ENCODE results near the gene CWF19L1. TPM values are rescaled to one million over a fixed set of nuclear protein-coding genes. Genes with fewer than 3 reads are reported as not detected.

The CWF19L1 gene
- total and polyA plus RNA-seq, 2 donors (not counting 1 experiment from before 2014, with no cell fraction given), result 16.0 to 17.3 TPM

- Histone ChIP-seq H2AFZ (ENCODE audit: low read length) (no peak overlapping the region), H3K4me3 (replicated peaks in 1 of 4; ENCODE audit: control extremely low read depth in 1 of 4, insufficient read depth in 1 of 4, low read depth in 3 of 4, low read length in 4 of 4) (no peak overlapping the region), H3K79me2 (ENCODE audit: control insufficient read depth, insufficient read depth, low read length) (no peaks in the 10 kb centered on the region), H3K4me1 (ENCODE audit: control insufficient read depth, extremely low read depth, insufficient read depth, low read length) (no peaks in the 10 kb centered on the region), H3K9ac (ENCODE audit: insufficient read depth, low read length) (no peak overlapping the region), H3K9me3 (ENCODE audit: control insufficient read depth, insufficient read depth, low read depth, low read length) (no peaks in the 10 kb centered on the region), H3K27me3 (ENCODE audit: control insufficient read depth, insufficient read depth, low read length) (no peaks in the 10 kb centered on the region), H4K20me1 (ENCODE audit: control insufficient read depth, extremely low read depth, insufficient read depth, low read length) (no peaks in the 10 kb centered on the region), H3K27ac (ENCODE audit: insufficient read depth, low read length) (no peak overlapping the region), H3K4me2 (ENCODE audit: extremely low read depth, insufficient read depth, low read length) (no peak overlapping the region), H3K36me3 (ENCODE audit: control insufficient read depth, insufficient read depth, low read length) (peaks cover 8% of the 10 kb centered on the region)
- DNase-seq (ENCODE audit: low read depth in 2 of 2), result no peak
- TF ChIP-seq EZH2 (IDR thresholded peaks at IDR 0.05; ENCODE audit: low read length, missing control alignments), result no peak
- no peak for TF ChIP-seq CTCF (conservative IDR thresholded peaks at IDR 0.05 in 1 of 2, IDR thresholded peaks at IDR 0.05 in 1 of 2; ENCODE audit: low read depth in 1 of 2, low read length in 2 of 2)
Observed at GRCh38 chr10:100201549-100201948, 65.9 kb downstream of the CWF19L1 start.

DNA sequence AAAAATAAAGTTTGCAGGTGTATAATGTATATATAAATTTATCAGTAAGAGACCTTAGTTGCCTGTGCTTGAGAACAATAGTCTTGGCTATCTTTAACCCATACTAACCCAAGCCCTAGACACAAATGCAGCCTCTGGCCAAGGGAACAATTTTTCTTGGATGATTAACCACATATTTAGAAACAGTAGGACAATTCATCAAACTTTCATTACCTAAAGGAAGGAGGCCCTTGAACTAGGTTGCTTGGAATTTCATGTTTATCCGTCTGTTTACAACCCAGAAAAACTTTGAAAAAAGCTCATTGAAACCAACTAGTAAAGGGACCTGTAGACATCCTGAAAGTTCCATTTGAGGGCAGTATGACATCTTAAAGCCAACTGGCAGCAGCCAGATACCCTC lies 72.7 kb downstream of the CWF19L1 start:
- Histone ChIP-seq H3K4me3 (replicated peaks in 1 of 4; ENCODE audit: control extremely low read depth in 1 of 4, insufficient read depth in 1 of 4, low read depth in 3 of 4, low read length in 4 of 4) (no peak overlapping the region), H3K9me3 (ENCODE audit: control insufficient read depth, insufficient read depth, low read depth, low read length) (no peaks in the 10 kb centered on the region), H3K4me2 (ENCODE audit: extremely low read depth, insufficient read depth, low read length) (no peak overlapping the region), H3K36me3 (ENCODE audit: control insufficient read depth, insufficient read depth, low read length) (peaks cover 6% of the 10 kb centered on the region), H3K27ac (ENCODE audit: insufficient read depth, low read length) (no peak overlapping the region), H3K9ac (ENCODE audit: insufficient read depth, low read length) (no peak overlapping the region), H4K20me1 (ENCODE audit: control insufficient read depth, extremely low read depth, insufficient read depth, low read length) (no peaks in the 10 kb centered on the region), H3K4me1 (ENCODE audit: control insufficient read depth, extremely low read depth, insufficient read depth, low read length) (no peaks in the 10 kb centered on the region), H3K27me3 (ENCODE audit: control insufficient read depth, insufficient read depth, low read length) (no peaks in the 10 kb centered on the region), H2AFZ (ENCODE audit: low read length) (no peak overlapping the region), H3K79me2 (ENCODE audit: control insufficient read depth, insufficient read depth, low read length) (no peaks in the 10 kb centered on the region)
- DNase-seq (ENCODE audit: low read depth in 2 of 2), result no peak
- TF ChIP-seq EZH2 (IDR thresholded peaks at IDR 0.05; ENCODE audit: low read length, missing control alignments) (no peak), CTCF (conservative IDR thresholded peaks at IDR 0.05 in 1 of 2, IDR thresholded peaks at IDR 0.05 in 1 of 2; ENCODE audit: low read depth in 1 of 2, low read length in 2 of 2) (no peak)

- Histone ChIP-seq H3K27me3 (ENCODE audit: control insufficient read depth, insufficient read depth, low read length) (no peaks in the 10 kb centered on the region), H4K20me1 (ENCODE audit: control insufficient read depth, extremely low read depth, insufficient read depth, low read length) (no peaks in the 10 kb centered on the region), H3K4me2 (ENCODE audit: extremely low read depth, insufficient read depth, low read length) (no peak overlapping the region), H2AFZ (ENCODE audit: low read length) (no peak overlapping the region), H3K9me3 (ENCODE audit: control insufficient read depth, insufficient read depth, low read depth, low read length) (no peaks in the 10 kb centered on the region), H3K27ac (ENCODE audit: insufficient read depth, low read length) (no peak overlapping the region), H3K9ac (ENCODE audit: insufficient read depth, low read length) (no peak overlapping the region), H3K36me3 (ENCODE audit: control insufficient read depth, insufficient read depth, low read length) (peaks cover 7% of the 10 kb centered on the region), H3K79me2 (ENCODE audit: control insufficient read depth, insufficient read depth, low read length) (peaks cover 2% of the 10 kb centered on the region), H3K4me1 (ENCODE audit: control insufficient read depth, extremely low read depth, insufficient read depth, low read length) (no peaks in the 10 kb centered on the region), H3K4me3 (replicated peaks in 1 of 4; ENCODE audit: control extremely low read depth in 1 of 4, insufficient read depth in 1 of 4, low read depth in 3 of 4, low read length in 4 of 4) (no peak overlapping the region)
- TF ChIP-seq EZH2 (IDR thresholded peaks at IDR 0.05; ENCODE audit: low read length, missing control alignments) (no peak), CTCF (conservative IDR thresholded peaks at IDR 0.05 in 1 of 2, IDR thresholded peaks at IDR 0.05 in 1 of 2; ENCODE audit: low read depth in 1 of 2, low read length in 2 of 2) (no peak)
- DNase-seq (ENCODE audit: low read depth in 2 of 2), result no peak
Observed at GRCh38 chr10:100192350-100192749, 75.1 kb downstream of the CWF19L1 start.
